NCI-H146 treated with DMSO at 0.1 percent for 48 hours (cell line): ENCODE results near the gene CSTPP1.
A peak's percentile ranks its signal among the peaks of the same experiment; 100 is the strongest.
"Not testable (repeated sequence)": the region's sequence is repeated elsewhere in the genome, so short reads cannot be mapped to it uniquely, and the experiment has no call there.

Source experiments
- DNase-seq: peaks from one replicate; lab custom pipeline; 2025; ENCODE audit not compliant: unreplicated experiment; lab: John Stamatoyannopoulos, UW

Gene CSTPP1

GRCh38 chr11:47087801-47088200 is 151.2 kb downstream of the CSTPP1 start:
- no peak for DNase-seq

GRCh38 chr11:47093541-47093940 is 157.0 kb downstream of the CSTPP1 start:
- no peak for DNase-seq

DNA sequence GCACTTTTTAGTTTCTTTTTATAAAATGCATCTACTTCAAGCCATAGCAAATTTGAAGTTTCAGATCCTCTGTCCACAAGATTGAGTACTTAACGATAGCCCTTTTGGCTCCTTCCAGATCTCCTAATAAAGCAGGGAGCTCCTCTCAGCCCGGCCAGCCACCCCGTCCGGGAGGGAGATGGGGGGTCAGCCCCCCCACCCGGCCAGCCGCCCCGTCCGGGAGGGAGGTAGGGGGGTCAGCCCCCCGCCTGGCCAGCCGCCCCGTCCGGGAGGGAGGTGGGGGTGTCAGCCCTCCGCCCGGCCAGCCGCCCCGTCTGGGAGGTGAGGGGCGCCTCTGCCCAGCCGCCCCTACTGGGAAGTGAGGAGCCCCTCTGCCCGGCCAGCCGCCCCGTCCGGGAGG is 160.3 kb downstream of the CSTPP1 start:
- not testable (repeated sequence) for DNase-seq

DNA sequence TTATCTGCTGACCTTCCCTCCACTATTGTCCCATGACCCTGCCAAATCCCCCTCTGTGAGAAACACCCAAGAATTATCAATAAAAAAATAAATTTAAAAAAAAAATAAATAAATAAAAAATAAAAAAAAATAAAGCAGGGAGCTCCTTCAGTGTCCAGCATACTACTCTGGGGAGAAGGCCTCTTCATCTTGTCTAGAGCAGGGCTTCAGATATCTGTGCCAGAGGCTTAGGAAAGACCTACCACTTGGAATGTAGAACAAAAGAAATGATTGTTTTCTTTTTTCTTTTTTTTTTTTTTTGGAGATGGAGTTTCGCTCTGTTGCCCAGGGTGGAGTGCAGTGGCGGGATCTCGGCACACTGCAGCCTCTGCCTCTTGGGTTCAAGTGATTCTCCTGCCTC is 161.7 kb downstream of the CSTPP1 start:
- DNase-seq = not testable (repeated sequence)

- peak; percentile 91 for DNase-seq
Measured at GRCh38 chr11:47099214-47099917, 162.8 kb downstream of the CSTPP1 start.

- no peak for DNase-seq
Measured at GRCh38 chr11:47099918-47100315, 163.4 kb downstream of the CSTPP1 start.

DNA sequence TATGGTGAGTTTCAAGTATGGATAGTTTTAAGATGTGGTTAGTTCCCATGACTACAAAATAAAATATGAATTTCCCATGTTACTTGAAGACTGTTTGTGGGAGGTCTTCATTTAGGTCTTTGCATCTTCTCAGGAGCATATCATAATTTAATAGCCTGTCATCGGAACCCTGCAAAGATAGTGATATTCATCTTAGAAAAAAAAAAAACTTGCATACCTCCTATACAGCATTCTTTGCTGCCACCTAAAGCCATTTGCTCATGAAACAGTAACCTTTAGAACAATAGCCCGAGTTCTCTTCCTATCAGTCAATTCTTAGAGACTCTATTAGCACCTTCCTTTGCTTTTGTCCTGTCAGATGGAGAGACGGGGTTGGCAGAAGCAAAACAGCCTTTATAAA is 164.8 kb downstream of the CSTPP1 start:
- no peak for DNase-seq

- no peak for DNase-seq
Measured at GRCh38 chr11:47104261-47104950, 167.8 kb downstream of the CSTPP1 start.

DNA sequence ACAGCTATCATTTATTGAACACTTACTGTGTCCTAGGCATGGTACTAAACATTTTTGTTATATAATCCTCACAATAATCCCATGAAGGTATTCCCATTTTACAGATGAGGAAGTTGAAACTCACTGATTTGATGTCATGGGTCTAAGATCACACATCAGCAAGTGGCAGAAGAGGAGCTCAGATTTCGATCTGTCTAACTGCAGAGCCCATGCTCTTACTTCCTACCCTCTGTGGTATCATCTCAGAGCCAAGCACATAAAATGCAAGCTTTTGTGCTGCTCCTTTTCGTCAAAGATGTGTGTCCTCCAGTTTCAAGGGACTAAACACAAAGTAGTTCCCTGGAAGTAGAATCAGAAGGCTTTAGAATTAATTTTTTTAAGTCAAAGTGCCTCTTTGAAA is 169.0 kb downstream of the CSTPP1 start:
- no peak for DNase-seq

DNA sequence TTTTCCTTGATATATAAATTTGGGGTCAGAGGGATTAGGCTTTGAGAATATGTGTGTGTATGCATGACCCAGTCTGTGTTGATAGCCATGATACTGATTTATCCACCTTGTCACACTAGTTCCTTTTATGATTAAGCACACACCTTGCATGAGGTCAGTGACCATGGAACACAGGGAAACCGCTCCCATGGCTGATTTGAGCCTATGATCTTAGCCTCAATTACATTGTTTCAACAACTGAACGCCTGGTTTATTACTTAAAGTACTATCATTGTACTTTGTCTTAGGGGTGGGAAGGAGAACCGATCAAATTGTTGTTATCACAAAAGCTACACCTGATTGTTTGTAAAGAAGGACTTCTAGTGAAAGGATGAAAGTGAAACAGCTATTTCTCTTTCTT is 169.4 kb downstream of the CSTPP1 start:
- no peak for DNase-seq

DNA sequence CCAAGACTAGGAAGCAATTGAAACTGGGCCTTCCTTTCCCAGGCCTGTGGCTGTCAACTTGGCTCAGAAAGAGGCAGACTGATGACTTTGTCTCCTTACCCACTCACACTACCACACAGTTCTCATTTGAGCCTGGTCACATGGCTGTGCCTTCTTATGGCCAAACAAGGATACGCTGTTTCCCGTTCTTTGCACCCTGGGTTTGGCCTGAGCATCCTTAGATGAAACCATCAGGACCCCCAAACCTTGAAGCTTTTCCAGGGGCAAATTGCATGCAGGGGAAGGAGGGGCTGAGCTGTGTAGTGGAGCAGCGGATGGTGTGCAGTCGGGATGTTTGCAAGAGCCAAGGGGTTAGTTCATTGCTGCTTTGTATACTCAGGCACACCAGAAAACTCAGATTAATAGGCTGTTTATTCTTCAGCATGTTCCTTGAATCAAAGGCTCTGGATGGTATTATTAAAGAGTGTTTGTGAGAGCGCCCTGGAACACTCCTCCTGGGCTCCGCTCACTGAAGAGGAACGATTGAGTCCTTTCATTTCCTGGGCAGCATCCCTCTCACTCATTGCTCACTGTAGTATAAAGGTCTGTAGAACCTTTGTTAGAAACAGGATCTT is 170.3 kb downstream of the CSTPP1 start:
- peak; percentile 73 for DNase-seq

GRCh38 chr11:47107744-47108143 is 171.2 kb downstream of the CSTPP1 start:
- DNase-seq = no peak

DNA sequence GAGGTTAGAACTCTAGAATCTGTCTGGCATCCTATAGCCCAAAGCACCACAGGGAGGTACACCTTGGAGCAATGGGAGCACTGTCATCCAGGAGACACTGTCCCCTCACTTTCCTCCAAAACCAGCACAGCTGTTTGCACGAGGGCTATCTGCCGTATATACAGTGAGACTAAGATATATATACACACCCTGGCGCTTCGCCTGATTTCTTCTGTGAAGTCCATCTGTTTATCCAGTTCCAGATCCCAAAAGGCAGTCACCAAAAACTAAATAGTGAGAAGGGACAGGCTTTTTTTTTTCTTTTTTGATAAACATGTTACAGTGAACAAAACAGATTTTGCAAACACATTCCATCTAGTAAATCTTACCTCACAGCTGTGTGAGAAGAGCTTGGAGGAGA is 171.7 kb downstream of the CSTPP1 start:
- DNase-seq = no peak

- no peak for DNase-seq
Measured at GRCh38 chr11:47109051-47109726, 172.6 kb downstream of the CSTPP1 start.

DNA sequence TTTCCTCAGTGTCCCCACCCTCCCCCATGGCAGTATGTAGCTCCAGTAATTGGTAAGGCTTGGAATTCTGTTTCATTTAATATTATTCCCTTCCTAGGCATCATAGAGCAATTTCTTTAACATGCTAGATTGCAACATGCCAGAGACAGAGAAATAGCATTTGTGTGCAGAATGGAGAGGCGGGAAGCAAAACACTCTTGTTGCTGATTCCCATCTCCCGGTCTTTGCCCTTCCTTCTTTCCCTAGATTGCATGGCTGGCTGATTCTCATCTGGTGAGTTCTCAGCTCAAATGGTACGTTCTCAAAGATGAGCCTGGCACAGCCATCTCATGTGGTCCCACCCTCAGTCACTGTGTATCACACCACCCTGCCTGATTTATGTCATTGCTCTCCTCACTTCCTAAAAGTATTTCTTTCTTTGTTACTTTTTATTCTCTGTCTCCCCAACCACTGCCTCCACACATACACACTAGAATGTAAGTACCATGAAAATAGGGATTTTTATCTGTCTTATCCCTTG is 173.2 kb downstream of the CSTPP1 start:
- DNase-seq = no peak

DNA sequence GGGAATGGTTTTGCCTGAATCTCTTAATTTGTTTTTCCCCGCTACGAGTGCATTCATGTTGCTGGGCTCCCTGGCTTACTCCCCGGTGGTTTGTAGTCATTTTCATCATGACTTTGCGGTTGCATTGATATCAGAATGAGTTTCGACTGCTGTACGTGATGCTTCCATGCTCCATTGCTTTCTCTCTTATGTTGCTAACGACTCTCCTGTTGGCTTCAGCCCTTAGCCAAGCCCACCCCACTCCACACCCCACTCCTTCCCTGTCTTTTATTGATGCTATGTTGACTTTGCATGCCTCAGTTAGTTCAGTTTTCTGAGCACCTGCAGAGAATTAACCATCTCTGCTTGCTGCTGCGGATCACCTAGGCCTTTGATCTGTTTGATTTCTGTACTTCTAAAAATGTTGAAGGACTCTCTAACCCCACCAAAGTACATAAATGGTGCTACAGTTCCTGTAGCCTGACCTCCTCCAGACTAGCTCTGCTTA is 174.8 kb downstream of the CSTPP1 start:
- DNase-seq = peak; percentile 70

DNA sequence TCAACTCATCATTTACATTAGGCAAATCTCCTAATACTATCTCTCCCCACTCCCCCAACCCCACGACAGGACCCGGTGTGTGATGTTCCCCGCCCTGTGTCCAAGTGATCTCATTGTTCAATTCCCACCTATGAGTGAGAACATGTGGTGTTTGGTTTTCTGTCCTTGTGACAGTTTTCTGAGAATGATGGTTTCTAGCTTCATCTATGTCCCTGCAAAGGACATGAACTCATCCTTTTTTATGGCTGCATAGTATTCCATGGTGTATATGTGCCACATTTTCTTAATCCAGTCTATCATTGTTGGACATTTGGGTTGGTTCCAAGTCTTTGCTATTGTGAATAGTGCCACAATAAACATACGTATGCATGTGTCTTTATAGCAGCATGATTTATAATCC is 176.4 kb downstream of the CSTPP1 start:
- DNase-seq = not testable (repeated sequence)

- not testable (repeated sequence) for DNase-seq
Measured at GRCh38 chr11:47118958-47119688, 182.6 kb downstream of the CSTPP1 start.

DNA sequence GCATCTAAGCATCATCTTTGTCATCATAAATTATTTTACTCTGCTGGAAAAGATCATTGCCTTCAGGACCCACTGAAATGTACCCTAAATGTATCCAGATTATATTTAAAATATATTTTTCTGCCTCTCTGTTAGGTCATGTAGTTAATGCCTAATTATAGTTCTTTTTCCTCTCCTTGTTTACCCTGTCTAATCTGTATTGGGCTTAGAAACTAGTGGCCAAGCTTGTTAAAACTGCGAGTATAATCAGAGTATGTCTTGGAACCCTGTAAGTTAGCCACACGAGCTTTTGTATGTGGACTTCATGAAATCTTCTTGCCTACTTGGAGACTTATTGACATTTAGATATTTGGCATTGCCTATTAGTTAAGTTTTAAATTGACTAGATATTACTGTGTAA is 184.5 kb downstream of the CSTPP1 start:
- DNase-seq = no peak

GRCh38 chr11:47121731-47122130 is 185.2 kb downstream of the CSTPP1 start:
- no peak for DNase-seq

GRCh38 chr11:47123094-47123493 is 186.5 kb downstream of the CSTPP1 start:
- DNase-seq = no peak
